ENCODE measurements around the gene OR2H1. TPM values are rescaled to one million over a fixed set of nuclear protein-coding genes. Genes with fewer than 3 reads are reported as not detected.

The OR2H1 gene
- total and polyA plus RNA-seq, 9 of the 15 experiments (the other 6 are each of a cell fraction or from before 2014, with no cell fraction given) = not detected

- TF ChIP-seq ZNF609 (CRISPR knock-in tag; IDR thresholded peaks at IDR 0.05; ENCODE audit: borderline replicate concordance) (no peak), RUNX1 (IDR thresholded peaks at IDR 0.05; ENCODE audit: low read depth) (0 out of 2 replicates have a peak, but pooled peaks have one; percentile 31), ZNF174 (CRISPR knock-in tag; IDR thresholded peaks at IDR 0.05) (no peak), ZNF780A (CRISPR knock-in tag; IDR thresholded peaks at IDR 0.05) (no peak), PCBP2 (IDR thresholded peaks at IDR 0.05; ENCODE audit: low read depth, low read length, poor library complexity, severe bottlenecking) (no peak), ZNF408 (CRISPR knock-in tag; IDR thresholded peaks at IDR 0.05; ENCODE audit: low read depth) (no peak), L3MBTL2 (IDR thresholded peaks at IDR 0.05) (no peak), NR2F6 (CRISPR knock-in tag; IDR thresholded peaks at IDR 0.05) (no peak), NUFIP1 (IDR thresholded peaks at IDR 0.05; ENCODE audit: partially characterized antibody) (no peak), RCOR1 (IDR thresholded peaks at IDR 0.05; ENCODE audit: borderline replicate concordance in 1 of 2, low read depth in 2 of 2, low read length in 2 of 2) (peak in 1 of 2 experiments; percentile 81; a peak in 2 of 4 replicates), HMG20A (CRISPR knock-in tag; conservative IDR thresholded peaks at IDR 0.05) (no peak), SRSF9 (IDR thresholded peaks at IDR 0.05; ENCODE audit: borderline replicate concordance, low read depth, low read length) (no peak), SIRT6 (IDR thresholded peaks at IDR 0.05; ENCODE audit: low read depth, low read length) (no peak), ETV1 (tag; conservative IDR thresholded peaks at IDR 0.05; ENCODE audit: low read depth) (no peak), TBL1XR1 (IDR thresholded peaks at IDR 0.05; ENCODE audit: low read length in 2 of 2) (peak in 1 of 2 experiments; percentile 33; a peak in 1 of 4 replicates), NR0B1 (IDR thresholded peaks at IDR 0.05; ENCODE audit: partially characterized antibody) (no peak), SIN3B (IDR thresholded peaks at IDR 0.05; ENCODE audit: low read depth) (no peak), PATZ1 (CRISPR knock-in tag; IDR thresholded peaks at IDR 0.05; ENCODE audit: borderline replicate concordance) (no peak), TCF7 (IDR thresholded peaks at IDR 0.05; ENCODE audit: borderline replicate concordance) (no peak), KLF1 (tag; IDR thresholded peaks at IDR 0.05) (no peak)
Observed at GRCh38 chr6:29490552-29490951, 33.6 kb downstream of the OR2H1 start (continued).
